Transverse colon (tissue), 4 donors: ENCODE data around the gene PMM1. TPM values are rescaled to one million over a fixed set of nuclear protein-coding genes. Genes with fewer than 3 reads are reported as not detected.

Experiments
- DNase-seq: peaks from one replicate; pipeline ENCODE4 v3.0.0-alpha.2; 2019
- H3K27ac ChIP-seq, 4 donors: fragments of 200-600 bp; sonication (generic); 2 replicates each; pipeline ENCODE4 v1.5.1; 2016 to 2018; ENCODE audit warnings: inconsistent platforms in 4 of 4
- H3K27me3 ChIP-seq: fragments of 200-600 bp; sonication (generic); 2 replicates; pipeline ENCODE4 v1.5.1; 2017; ENCODE audit warnings: inconsistent platforms
- H3K36me3 ChIP-seq, 4 donors: fragments of 200-600 bp; sonication (generic); 2 replicates each; pipeline ENCODE4 v1.5.1; 2017 to 2019; ENCODE audit warnings: inconsistent platforms in 4 of 4
- H3K4me1 ChIP-seq, 4 donors: fragments of 200-600 bp; sonication (generic); 2 replicates each; pipeline ENCODE4 v1.5.1; 2017 to 2020; ENCODE audit warnings: inconsistent platforms in 4 of 4
- H3K4me3 ChIP-seq, 4 donors: fragments of 200-600 bp; sonication (generic); 1 replicate in 1 of 4; 2 replicates in 3 of 4; pipeline versions ENCODE4 v1.5.1 to v1.6.1; 2017 to 2019; ENCODE audit warnings: inconsistent platforms in 4 of 4
- H3K9me3 ChIP-seq, 2 donors: fragments of 200-600 bp; sonication (generic); 2 replicates each; pipeline ENCODE4 v1.5.1; 2017 to 2019; ENCODE audit warnings: inconsistent platforms in 2 of 2
- EP300 ChIP-seq: sonication (generic); formaldehyde crosslinking; IDR thresholded peaks from one replicate; pipeline ENCODE4 v1.6.1; 2017; ENCODE audit warnings: antibody characterized with exemption, low read depth
- POLR2A ChIP-seq: fragments of 450-650 bp; IDR thresholded peaks from one replicate; pipeline ENCODE4 v1.6.1; 2016; ENCODE audit warnings: antibody characterized with exemption, mild to moderate bottlenecking, moderate library complexity
- POLR2AphosphoS5 ChIP-seq, 3 donors: sonication (generic); formaldehyde crosslinking; IDR thresholded peaks; one replicate each; pipeline ENCODE4 v1.6.1; 2016; ENCODE audit warnings: antibody characterized with exemption in 3 of 3
- WGBS, 2 donors: methylation state at CpG; one replicate each; pipeline ENCODE4 v1.1.5; 2018; ENCODE audit warnings: low coverage in 1 of 2; 5-methylcytosine and 5-hydroxymethylcytosine counted together
- in situ Hi-C, 4 donors: fragments of 200-750 bp; cut with MboI; loops; one replicate each; pipeline versions ENCODE4 v1.15.0 to v1.15.1; 2017; ENCODE audit warnings: low sequenced_read_pairs in 3 of 4, low pct_ligation_motif_present in 1 of 4, low pct_unique_long_range_greater_than_20kb in 1 of 4
- intact Hi-C: fragments of 100-400 bp; cut with DNase I; formaldehyde crosslinking; loops from one replicate; pipeline ENCODE4 v1.15.1; 2023; ENCODE audit warnings: low total_unique reads
- total RNA-seq, 4 donors: library from RNA; depleted of rRNA; stranded (reverse); fragments of >200 nt; gene quantifications; one replicate each; pipeline ENCODE4 v1.1.0, GENCODE V29; 2016
- TF ChIP-seq, protein P1 (sequence below), 5 experiments: fragments of 200-600 bp in 3 of 5; fragments of 450-650 bp in 2 of 5; sonication (generic) in 3 of 5; IDR thresholded peaks; 1 replicate in 2 of 5; 2 replicates in 3 of 5; pipeline ENCODE4 v1.5.1; 2016 to 2017; ENCODE audit warnings: antibody characterized with exemption in 5 of 5, inconsistent platforms in 3 of 5, mild to moderate bottlenecking in 2 of 5, moderate library complexity in 1 of 5

Gene PMM1
- total RNA-seq, 4 donors from 2014 or later = 104 to 262 (median 128) TPM

- H3K27me3 ChIP-seq = no peaks in the 10 kb centered on the region
- no peak for DNase-seq
- H3K36me3 ChIP-seq = no peaks in the 10 kb centered on the region
- H3K27ac ChIP-seq = peak overlapping the region; percentile 5 to 39 (median 18)
- no peak overlapping the region for H3K4me3 ChIP-seq
- intact Hi-C loops (no loop called here), in situ Hi-C loops (no loop called here)
- peaks cover 10 to 27% (median 21%) of the 10 kb centered on the region in 4 donors for H3K4me1 ChIP-seq
- no peaks in the 10 kb centered on the region for H3K9me3 ChIP-seq
- WGBS, 2 donors = 83% methylated on average over 13 of the region's 13 CpGs; no CpG with 5 or more reads in 1 of the 2 donors
- TF ChIP-seq, protein P1, sequence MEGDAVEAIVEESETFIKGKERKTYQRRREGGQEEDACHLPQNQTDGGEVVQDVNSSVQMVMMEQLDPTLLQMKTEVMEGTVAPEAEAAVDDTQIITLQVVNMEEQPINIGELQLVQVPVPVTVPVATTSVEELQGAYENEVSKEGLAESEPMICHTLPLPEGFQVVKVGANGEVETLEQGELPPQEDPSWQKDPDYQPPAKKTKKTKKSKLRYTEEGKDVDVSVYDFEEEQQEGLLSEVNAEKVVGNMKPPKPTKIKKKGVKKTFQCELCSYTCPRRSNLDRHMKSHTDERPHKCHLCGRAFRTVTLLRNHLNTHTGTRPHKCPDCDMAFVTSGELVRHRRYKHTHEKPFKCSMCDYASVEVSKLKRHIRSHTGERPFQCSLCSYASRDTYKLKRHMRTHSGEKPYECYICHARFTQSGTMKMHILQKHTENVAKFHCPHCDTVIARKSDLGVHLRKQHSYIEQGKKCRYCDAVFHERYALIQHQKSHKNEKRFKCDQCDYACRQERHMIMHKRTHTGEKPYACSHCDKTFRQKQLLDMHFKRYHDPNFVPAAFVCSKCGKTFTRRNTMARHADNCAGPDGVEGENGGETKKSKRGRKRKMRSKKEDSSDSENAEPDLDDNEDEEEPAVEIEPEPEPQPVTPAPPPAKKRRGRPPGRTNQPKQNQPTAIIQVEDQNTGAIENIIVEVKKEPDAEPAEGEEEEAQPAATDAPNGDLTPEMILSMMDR (IDR thresholded peaks at IDR 0.05) = no peak
- TF ChIP-seq POLR2A = no peak
- TF ChIP-seq EP300 = no peak
- TF ChIP-seq POLR2AphosphoS5 (IDR thresholded peaks at IDR 0.05) = no peak
Observed at GRCh38 chr22:41539146-41540005, 50.3 kb downstream of the PMM1 start.

- H3K4me1 ChIP-seq = peaks cover 10 to 25% (median 20%) of the 10 kb centered on the region in 4 donors
- 88 to 98% methylated on average over 7 to 8 of the region's 8 CpGs for WGBS, 2 donors
- H3K9me3 ChIP-seq = no peaks in the 10 kb centered on the region
- no peak overlapping the region for H3K4me3 ChIP-seq
- no peaks in the 10 kb centered on the region for H3K27me3 ChIP-seq
- in situ Hi-C loops (no loop called here), intact Hi-C loops (no loop called here)
- TF ChIP-seq POLR2A = no peak
- no peak for TF ChIP-seq POLR2AphosphoS5 (IDR thresholded peaks at IDR 0.05)
- no peak for TF ChIP-seq EP300
- TF ChIP-seq, protein P1 (IDR thresholded peaks at IDR 0.05) = no peak
- no peak for DNase-seq
- peak overlapping the region in 2 of 4 donors; percentile 13 to 23 for H3K27ac ChIP-seq
- no peaks in the 10 kb centered on the region for H3K36me3 ChIP-seq
Observed at GRCh38 chr22:41538583-41538982, 51.1 kb downstream of the PMM1 start.

DNA sequence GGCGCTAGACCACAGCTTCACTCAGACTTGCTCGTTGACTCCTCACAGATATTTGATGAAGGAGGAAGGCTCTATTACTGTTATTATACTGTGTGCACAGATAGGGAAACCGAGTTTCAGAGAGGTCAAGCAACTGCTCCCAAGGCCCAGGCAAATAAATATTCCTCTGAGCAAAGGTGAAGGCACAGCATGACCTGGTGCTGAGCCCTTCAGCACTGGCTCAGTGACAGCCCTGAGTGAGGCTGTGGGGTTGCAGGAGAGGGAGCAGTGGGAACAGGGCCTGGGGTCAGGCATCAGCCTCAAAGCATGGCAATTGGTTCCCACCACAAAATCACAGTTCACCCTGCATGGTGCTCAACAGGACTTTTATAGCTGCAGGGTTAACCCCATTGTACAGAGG lies 52.4 kb downstream of the PMM1 start:
- Histone ChIP-seq H3K4me1 (peaks cover 2 to 12% (median 8%) of the 10 kb centered on the region in 4 donors), H3K36me3 (no peaks in the 10 kb centered on the region), H3K9me3 (no peaks in the 10 kb centered on the region), H3K27ac (no peak overlapping the region), H3K27me3 (no peaks in the 10 kb centered on the region), H3K4me3 (no peak overlapping the region)
- DNase-seq = no peak
- intact Hi-C loops (no loop called here), in situ Hi-C loops (no loop called here)
- WGBS, 2 donors = 80 to 96% methylated on average over 1 to 3 of the region's 3 CpGs
- TF ChIP-seq POLR2A = no peak
- TF ChIP-seq EP300 = no peak
- TF ChIP-seq, protein P1 (IDR thresholded peaks at IDR 0.05) = no peak
- no peak for TF ChIP-seq POLR2AphosphoS5 (IDR thresholded peaks at IDR 0.05)

DNA sequence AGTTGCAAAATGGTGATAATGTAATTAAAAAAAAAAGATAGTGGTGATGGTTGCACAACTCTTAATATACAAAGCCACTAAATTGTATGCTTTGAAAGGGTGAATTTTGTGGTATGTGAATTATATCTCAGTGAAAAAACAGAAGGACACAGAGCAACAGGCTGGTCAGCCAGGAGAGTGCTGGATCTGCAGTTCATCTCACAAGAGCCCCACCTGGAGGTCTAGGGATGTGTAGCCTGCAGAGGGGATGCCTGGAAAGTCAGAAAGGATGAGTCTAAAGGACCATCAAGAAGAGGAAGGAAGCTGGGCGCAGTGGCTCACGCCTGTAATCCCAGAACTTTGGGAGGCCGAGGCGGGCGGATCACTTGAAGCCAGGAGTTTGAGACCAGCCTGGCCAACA lies 54.4 kb downstream of the PMM1 start:
- H3K9me3 ChIP-seq = no peaks in the 10 kb centered on the region
- TF ChIP-seq POLR2A (no peak), EP300 (no peak), POLR2AphosphoS5 (IDR thresholded peaks at IDR 0.05) (no peak)
- TF ChIP-seq, protein P1 (IDR thresholded peaks at IDR 0.05) = no peak
- no peak overlapping the region for H3K4me3 ChIP-seq
- H3K36me3 ChIP-seq = no peaks in the 10 kb centered on the region
- WGBS, 2 donors = 85 to 93% methylated on average over 5 of the region's 5 CpGs
- no peaks in the 10 kb centered on the region for H3K27me3 ChIP-seq
- in situ Hi-C loops (no loop called here), intact Hi-C loops (no loop called here)
- H3K27ac ChIP-seq = no peak overlapping the region
- peaks cover 0 to 5% (median 0%) of the 10 kb centered on the region in 4 donors for H3K4me1 ChIP-seq
- DNase-seq = no peak
